Thyroid gland (tissue), 4 donors: ENCODE results near the gene DYRK1A. TPM values are rescaled to one million over a fixed set of nuclear protein-coding genes. Genes with fewer than 3 reads are reported as not detected.
"Not testable (repeated sequence)": the region's sequence is repeated elsewhere in the genome, so short reads cannot be mapped to it uniquely, and the experiment has no call there.

Source experiments
- DNase-seq, 2 donors: peaks; one replicate each; pipeline ENCODE4 v3.0.0-alpha.2; 2019
- H3K27ac ChIP-seq, 3 donors: fragments of 200-600 bp; sonication (generic); 1 replicate in 2 of 3; 2 replicates in 1 of 3; pipeline ENCODE4 v1.5.1; 2016 to 2019; ENCODE audit warnings: mild to moderate bottlenecking in 1 of 3, moderate library complexity in 1 of 3
- H3K27me3 ChIP-seq: fragments of 200-600 bp; sonication (generic); one replicate; pipeline ENCODE4 v1.5.1; 2019
- H3K36me3 ChIP-seq, 2 donors: fragments of 200-600 bp; sonication (generic); one replicate each; pipeline ENCODE4 v1.5.1; 2016 to 2019
- H3K4me1 ChIP-seq, 2 donors: fragments of 200-600 bp; sonication (generic); one replicate each; pipeline ENCODE4 v1.5.1; 2017 to 2019
- H3K4me3 ChIP-seq, 3 donors: fragments of 200-600 bp; sonication (generic); replicated peaks in 1 of 3; 1 replicate in 2 of 3; 2 replicates in 1 of 3; pipeline ENCODE4 v1.5.1; 2016; ENCODE audit warnings: mild to moderate bottlenecking in 1 of 3
- H3K9me3 ChIP-seq: fragments of 200-600 bp; sonication (generic); one replicate; pipeline ENCODE4 v1.5.1; 2017
- POLR2A ChIP-seq, 2 donors: fragments of 450-650 bp; IDR thresholded peaks; one replicate each; pipeline ENCODE4 v1.6.1; 2017; ENCODE audit warnings: antibody characterized with exemption in 2 of 2, mild to moderate bottlenecking in 2 of 2, moderate library complexity in 1 of 2
- WGBS, 2 donors: methylation state at CpG; one replicate each; pipeline ENCODE4 v1.1.5; 2017; 5-methylcytosine and 5-hydroxymethylcytosine counted together
- intact Hi-C: fragments of 100-400 bp; cut with DNase I; formaldehyde crosslinking; loops from one replicate; pipeline ENCODE4 v1.15.1; 2023
- total RNA-seq, 4 donors: library from RNA; depleted of rRNA; stranded (reverse); fragments of >200 nt; gene quantifications; one replicate each; pipeline ENCODE4 v1.2.3, GENCODE V29; 2016
- TF ChIP-seq, protein P1 (sequence below), 6 experiments: fragments of 200-600 bp in 3 of 6; fragments of 450-650 bp in 3 of 6; sonication (generic) in 3 of 6; IDR thresholded peaks; one replicate each; pipeline ENCODE4 v1.5.1; 2016 to 2019; ENCODE audit warnings: antibody characterized with exemption in 6 of 6, mild to moderate bottlenecking in 2 of 6, inconsistent platforms in 1 of 6, moderate library complexity in 1 of 6

Gene DYRK1A
- total RNA-seq, 4 donors from 2014 or later, result 104 to 299 (median 116) TPM

- no peaks in the 10 kb centered on the region for H3K27me3 ChIP-seq
- H3K4me3 ChIP-seq, result no peak overlapping the region
- TF ChIP-seq, protein P1, sequence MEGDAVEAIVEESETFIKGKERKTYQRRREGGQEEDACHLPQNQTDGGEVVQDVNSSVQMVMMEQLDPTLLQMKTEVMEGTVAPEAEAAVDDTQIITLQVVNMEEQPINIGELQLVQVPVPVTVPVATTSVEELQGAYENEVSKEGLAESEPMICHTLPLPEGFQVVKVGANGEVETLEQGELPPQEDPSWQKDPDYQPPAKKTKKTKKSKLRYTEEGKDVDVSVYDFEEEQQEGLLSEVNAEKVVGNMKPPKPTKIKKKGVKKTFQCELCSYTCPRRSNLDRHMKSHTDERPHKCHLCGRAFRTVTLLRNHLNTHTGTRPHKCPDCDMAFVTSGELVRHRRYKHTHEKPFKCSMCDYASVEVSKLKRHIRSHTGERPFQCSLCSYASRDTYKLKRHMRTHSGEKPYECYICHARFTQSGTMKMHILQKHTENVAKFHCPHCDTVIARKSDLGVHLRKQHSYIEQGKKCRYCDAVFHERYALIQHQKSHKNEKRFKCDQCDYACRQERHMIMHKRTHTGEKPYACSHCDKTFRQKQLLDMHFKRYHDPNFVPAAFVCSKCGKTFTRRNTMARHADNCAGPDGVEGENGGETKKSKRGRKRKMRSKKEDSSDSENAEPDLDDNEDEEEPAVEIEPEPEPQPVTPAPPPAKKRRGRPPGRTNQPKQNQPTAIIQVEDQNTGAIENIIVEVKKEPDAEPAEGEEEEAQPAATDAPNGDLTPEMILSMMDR (IDR thresholded peaks at IDR 0.05), result no peak
- no peak for TF ChIP-seq POLR2A (IDR thresholded peaks at IDR 0.05)
- WGBS, 2 donors, result 97 to 98% methylated on average over 7 of the region's 7 CpGs
- no peak for DNase-seq
- intact Hi-C loops, result no loop called here
- H3K9me3 ChIP-seq, result no peaks in the 10 kb centered on the region
- peaks cover 7 to 15% of the 10 kb centered on the region in 2 donors for H3K36me3 ChIP-seq
- H3K4me1 ChIP-seq, result peaks cover 3 to 14% of the 10 kb centered on the region in 2 donors
- H3K27ac ChIP-seq, result no peak overlapping the region
Measured at GRCh38 chr21:37516998-37517397, 150.4 kb downstream of the DYRK1A start.

DNA sequence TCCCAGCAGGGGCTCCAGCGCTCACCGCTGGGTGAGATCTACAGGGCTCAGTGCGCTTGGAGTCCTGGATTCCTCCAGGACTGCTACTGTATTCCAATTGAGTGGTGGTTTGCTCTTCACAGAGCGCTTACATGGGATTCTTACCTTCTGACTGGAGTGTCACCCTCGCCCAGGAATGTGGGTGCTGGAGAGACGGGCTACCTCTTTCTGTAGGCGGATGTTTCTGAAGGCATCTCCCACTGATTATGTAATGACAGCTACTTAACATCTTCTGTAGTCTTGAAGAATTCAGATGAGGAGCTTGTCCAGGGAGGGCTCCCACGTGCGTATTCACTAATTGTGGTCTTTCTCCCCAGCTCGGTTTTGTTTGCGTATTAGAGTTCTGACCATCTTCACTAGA, 154.2 kb downstream of the DYRK1A start:
- H3K36me3 ChIP-seq, result peaks cover 0 to 3% of the 10 kb centered on the region in 2 donors
- DNase-seq, result no peak
- no peak for TF ChIP-seq POLR2A (IDR thresholded peaks at IDR 0.05)
- TF ChIP-seq, protein P1 (IDR thresholded peaks at IDR 0.05), result no peak
- intact Hi-C loops, result no loop called here
- H3K4me3 ChIP-seq, result no peak overlapping the region
- H3K27ac ChIP-seq, result no peak overlapping the region
- no peaks in the 10 kb centered on the region for H3K4me1 ChIP-seq
- WGBS, 2 donors, result 93 to 94% methylated on average over 9 to 11 of the region's 11 CpGs
- H3K9me3 ChIP-seq, result no peaks in the 10 kb centered on the region
- H3K27me3 ChIP-seq, result no peaks in the 10 kb centered on the region

DNA sequence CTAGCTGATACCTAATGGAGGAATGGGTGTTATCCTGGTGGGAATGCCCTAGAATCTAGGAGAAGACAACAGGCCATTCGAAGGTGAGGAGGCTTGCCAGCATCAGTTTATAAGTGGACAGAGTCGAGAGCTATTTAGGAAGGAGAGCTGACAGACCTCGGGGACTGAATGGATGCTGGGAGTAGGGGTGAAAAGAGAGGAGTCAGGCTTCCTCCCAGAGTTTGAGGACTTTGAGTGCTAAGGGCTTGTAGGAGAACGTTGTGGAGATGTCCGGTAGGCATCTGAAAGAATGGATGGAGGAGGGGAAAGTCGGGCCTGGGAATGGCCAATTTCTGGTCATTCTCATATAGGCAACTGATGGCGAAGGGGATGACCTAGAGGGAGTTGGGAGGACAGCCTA, 155.1 kb downstream of the DYRK1A start:
- Histone ChIP-seq H3K27me3 (no peaks in the 10 kb centered on the region), H3K9me3 (no peaks in the 10 kb centered on the region), H3K27ac (no peak overlapping the region), H3K4me3 (no peak overlapping the region), H3K4me1 (no peaks in the 10 kb centered on the region), H3K36me3 (peaks cover 0 to 2% of the 10 kb centered on the region in 2 donors)
- intact Hi-C loops, result no loop called here
- no peak for TF ChIP-seq POLR2A (IDR thresholded peaks at IDR 0.05)
- TF ChIP-seq, protein P1 (IDR thresholded peaks at IDR 0.05), result no peak
- WGBS, 2 donors, result 75 to 80% methylated on average over 7 of the region's 7 CpGs
- DNase-seq, result no peak

GRCh38 chr21:37522641-37523295, 156.2 kb downstream of the DYRK1A start:
- no peak for DNase-seq
- H3K27ac ChIP-seq, result no peak overlapping the region
- TF ChIP-seq, protein P1 (IDR thresholded peaks at IDR 0.05), result no peak
- no peaks in the 10 kb centered on the region for H3K9me3 ChIP-seq
- intact Hi-C loops, result no loop called here
- no peaks in the 10 kb centered on the region for H3K4me1 ChIP-seq
- 93 to 96% methylated on average over 10 of the region's 10 CpGs for WGBS, 2 donors
- no peaks in the 10 kb centered on the region for H3K27me3 ChIP-seq
- H3K4me3 ChIP-seq, result no peak overlapping the region
- no peaks in the 10 kb centered on the region for H3K36me3 ChIP-seq

DNA sequence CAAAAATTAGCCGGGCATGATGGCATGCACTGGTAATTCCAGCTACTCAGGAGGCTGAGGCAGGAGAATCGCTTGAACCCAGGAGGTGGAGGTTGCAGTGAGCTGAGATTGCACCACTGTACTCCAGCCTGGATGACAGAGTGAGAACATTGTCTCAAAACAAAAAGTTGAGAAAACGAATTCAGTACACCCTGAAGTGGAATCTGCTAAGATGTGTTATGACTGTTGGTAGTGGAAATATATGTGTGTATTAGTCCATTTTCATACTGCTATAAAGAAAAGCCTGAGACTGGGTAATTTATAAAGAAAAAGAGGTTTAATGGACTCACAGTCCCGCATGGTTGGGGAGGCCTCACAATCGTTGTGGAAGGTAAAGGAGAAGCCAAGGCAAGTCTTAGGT, 158.4 kb downstream of the DYRK1A start:
- 91 to 95% methylated on average over 5 of the region's 5 CpGs for WGBS, 2 donors
- intact Hi-C loops, H3K27ac ChIP-seq: not testable (repeated sequence)

More for the DNA sequence above, 158.4 kb downstream of the DYRK1A start:
- H3K9me3 ChIP-seq, H3K36me3 ChIP-seq, H3K4me3 ChIP-seq, DNase-seq, H3K27me3 ChIP-seq, H3K4me1 ChIP-seq: not testable (repeated sequence)
